OCI-LY1 (cell line): ENCODE data around the gene LRP2.

Experiments
- CTCF ChIP-seq: fragments of 200-600 bp; sonication (generic), shearing (Covaris generic); IDR thresholded peaks from 2 replicates; pipeline ENCODE4 v1.5.1; 2017; ENCODE audit warnings: mild to moderate bottlenecking, antibody characterized with exemption, low read length, moderate library complexity, mixed read lengths
- EZH2 ChIP-seq: fragments of 200-600 bp; sonication (generic), shearing (Covaris generic); IDR thresholded peaks from 2 replicates; pipeline ENCODE4 v1.8.0; 2017; ENCODE audit warnings: borderline replicate concordance, mixed run types, mild to moderate bottlenecking, antibody characterized with exemption, low read length, moderate library complexity, mixed read lengths

GRCh38 chr2:169230204-169230603 is 132.1 kb downstream of the LRP2 start:
- TF ChIP-seq CTCF (no peak), EZH2 (no peak)
